Measurements from ENCODE around the gene TEX30.

TEX30 gene

GRCh38 chr13:102779436-102780159 lies 6.0 kb upstream of the TEX30 start:
- DNase-seq = no peak

- no peak for DNase-seq
Observed at GRCh38 chr13:102777736-102778135, 4.2 kb upstream of the TEX30 start.

GRCh38 chr13:102776271-102776670 lies 2.7 kb upstream of the TEX30 start:
- DNase-seq = no peak

DNA sequence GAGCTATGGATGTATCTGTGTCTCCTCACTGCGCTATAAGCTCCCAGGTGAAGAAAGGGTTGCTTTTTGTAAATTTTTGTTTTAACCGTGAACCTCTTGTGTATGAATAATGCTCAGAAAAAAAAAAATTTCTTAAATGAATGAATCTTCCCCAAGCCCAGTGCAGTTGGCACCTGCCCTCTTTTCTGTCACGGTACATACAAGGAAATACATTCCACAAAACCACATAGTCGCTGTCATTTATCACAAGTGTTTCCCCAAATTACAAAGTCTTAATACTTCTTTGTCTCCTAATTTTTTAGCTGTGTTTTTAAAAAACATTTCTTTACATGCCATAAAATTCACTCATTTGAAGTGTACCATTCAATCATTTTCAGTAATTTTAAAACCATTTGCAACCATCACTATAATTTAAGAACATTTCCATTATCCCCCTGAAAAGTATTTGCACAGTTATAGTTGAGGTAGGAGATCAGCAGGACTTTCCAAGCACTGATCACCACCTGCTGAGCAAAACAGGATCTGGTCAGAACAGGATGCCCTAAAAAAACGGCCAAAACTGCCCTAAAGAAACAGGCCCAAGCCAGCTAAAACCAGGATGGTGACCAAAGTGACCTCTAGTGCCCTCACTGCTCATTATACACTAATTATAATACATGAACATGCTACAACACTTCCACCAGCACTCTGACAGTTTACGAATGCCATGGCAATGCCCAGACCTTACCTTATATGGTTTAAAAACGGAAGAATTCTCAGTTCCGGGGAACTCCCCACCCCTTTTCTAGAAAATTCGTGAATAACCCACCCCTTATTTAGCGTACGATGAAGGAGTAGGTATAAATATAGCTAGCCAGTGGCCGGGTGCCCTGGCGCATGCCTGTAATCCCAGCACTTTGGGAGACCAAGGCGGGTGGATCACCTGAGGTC lies 1.3 kb upstream of the TEX30 start:
- no peak for DNase-seq

DNA sequence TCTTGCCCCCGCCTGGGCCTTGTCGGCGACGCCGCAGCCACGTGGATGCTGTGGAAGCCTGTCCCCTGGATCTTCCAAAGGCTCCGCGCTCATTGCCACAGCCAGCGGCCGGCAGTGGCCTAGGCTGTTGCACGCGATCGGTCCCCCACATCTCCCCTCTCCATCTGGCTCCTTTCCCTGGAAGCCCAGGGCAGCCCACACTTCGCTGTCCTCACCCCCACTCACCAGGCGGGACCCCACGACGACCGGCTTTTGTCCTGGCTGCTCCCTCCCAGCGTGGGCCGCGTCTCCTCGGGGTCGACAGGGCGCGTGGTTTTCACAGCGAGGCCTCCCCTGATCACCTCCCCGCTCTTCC lies 605 bp upstream of the TEX30 start:
- no peak for DNase-seq

DNA sequence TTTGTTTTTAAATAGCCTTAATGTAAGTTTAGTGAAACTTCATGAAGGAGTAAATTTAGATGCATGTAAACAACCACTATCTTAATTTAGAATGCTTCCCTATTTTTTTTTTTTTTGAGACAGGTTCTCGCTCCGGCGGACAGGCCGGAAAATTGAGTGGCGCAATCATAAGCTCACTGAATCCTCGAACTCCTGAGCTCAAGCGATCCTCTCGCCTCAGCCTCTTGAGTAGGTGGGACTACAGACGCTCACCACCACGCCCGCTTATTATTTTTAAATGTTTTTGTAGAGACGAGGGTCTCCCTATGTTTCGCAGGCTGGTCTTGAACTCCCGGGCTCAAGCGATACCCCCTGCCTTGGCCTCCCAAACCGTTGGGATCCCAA lies 1.6 kb downstream of the TEX30 start:
- DNase-seq = no peak

GRCh38 chr13:102771298-102772041 lies 2.1 kb downstream of the TEX30 start:
- DNase-seq = no peak

- DNase-seq = no peak
Observed at GRCh38 chr13:102770435-102770834, 3.2 kb downstream of the TEX30 start.

DNA sequence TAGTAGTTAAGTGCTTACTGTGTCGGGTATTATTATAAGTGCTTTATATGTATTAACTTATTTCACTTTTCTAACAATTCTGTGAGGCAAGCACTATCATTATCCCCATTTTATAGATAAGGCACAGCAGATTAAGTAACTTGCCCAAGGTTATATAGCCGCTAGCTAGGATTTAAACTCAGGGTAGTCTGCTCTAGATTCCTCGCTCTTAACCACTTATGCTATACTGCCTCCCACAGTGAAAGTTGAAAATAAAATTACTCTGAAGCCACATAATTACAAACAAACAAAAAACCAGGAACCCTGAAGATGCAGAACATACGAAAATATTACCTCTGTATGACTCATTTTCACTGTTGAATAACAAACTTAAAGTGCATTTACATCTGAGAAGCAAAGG lies 3.9 kb downstream of the TEX30 start:
- DNase-seq = no peak

- no peak for DNase-seq
Observed at GRCh38 chr13:102768909-102769308, 4.7 kb downstream of the TEX30 start.

GRCh38 chr13:102763741-102764140 lies 9.8 kb downstream of the TEX30 start:
- DNase-seq = no peak

DNA sequence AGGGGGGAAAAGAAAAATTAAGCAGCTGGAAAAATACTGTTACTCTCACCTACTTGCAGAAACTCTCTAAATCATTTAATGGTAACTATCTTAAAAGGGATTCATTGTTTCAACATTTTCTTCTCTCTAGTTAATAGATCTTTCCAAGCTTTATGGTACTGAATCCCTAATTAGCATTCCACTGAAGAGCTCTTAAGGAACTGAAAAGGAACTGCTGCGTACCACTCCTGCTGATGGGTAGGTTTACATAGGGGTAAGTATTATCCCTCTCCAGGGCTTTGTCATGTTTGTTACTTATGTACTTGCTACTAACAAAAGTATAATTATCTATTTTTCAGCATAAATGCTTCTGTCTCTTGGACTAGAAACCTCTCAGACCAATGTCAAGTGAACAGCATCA lies 12.5 kb downstream of the TEX30 start:
- DNase-seq = no peak

DNA sequence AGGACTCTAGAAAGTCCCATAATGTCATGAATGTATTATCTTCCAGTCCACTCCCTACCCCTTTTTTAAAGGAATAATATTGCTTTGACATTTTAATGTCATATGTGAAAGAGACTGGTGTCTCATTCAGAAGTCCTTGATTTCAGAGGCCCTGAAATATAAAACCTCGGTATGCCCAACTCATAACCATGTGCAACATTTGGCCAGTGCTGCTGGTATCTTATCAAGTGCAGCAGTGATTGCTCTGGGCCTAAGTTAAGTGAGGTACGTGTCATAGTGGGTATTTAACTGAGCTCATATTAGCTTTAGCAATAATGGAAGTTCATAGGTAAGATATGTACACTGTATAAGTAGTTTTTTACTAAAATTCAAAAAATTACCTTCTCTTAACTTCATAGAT lies 14.7 kb downstream of the TEX30 start:
- DNase-seq = no peak

GRCh38 chr13:102757006-102757405 lies 16.6 kb downstream of the TEX30 start:
- DNase-seq = no peak

DNA sequence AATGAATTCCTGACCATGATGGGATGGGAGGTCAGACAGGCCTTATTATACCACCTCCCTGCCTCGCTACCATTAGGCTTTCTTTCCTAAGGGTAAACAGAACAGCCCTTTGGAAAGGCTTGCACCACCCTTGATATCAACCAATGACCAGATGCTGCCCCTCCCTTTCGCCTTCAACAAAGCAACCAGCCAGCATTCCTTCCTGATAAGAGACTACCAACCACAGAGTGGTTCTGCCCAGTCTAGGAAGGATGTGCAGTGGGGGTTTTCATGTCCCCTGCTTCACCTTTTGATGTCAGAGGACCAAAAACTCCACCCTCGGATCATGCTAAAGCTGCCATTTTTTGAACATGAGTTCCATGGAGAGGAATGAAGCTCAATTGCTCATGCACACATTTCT lies 21.7 kb downstream of the TEX30 start:
- no peak for DNase-seq

DNA sequence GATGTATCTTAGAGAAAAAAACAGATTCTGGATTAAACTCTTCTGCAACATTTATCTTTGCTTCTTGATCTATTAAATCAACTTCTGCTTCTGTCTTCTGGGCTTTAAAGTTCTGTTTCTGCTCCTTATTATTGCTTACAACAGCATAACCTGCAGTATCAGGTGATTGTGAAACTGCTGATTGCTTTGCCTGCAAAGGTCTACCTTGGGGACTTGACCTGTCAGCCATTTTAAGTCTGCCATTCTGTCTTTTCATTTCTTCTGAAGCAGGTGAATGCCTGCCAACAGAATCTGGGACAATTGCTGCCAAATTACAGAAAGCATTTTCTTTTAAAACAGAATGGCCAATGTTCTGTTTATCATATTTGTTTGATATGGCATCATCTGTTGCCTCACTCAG lies 31.1 kb downstream of the TEX30 start:
- DNase-seq = no peak

GRCh38 chr13:102742101-102742500 lies 31.5 kb downstream of the TEX30 start:
- DNase-seq = no peak

DNA sequence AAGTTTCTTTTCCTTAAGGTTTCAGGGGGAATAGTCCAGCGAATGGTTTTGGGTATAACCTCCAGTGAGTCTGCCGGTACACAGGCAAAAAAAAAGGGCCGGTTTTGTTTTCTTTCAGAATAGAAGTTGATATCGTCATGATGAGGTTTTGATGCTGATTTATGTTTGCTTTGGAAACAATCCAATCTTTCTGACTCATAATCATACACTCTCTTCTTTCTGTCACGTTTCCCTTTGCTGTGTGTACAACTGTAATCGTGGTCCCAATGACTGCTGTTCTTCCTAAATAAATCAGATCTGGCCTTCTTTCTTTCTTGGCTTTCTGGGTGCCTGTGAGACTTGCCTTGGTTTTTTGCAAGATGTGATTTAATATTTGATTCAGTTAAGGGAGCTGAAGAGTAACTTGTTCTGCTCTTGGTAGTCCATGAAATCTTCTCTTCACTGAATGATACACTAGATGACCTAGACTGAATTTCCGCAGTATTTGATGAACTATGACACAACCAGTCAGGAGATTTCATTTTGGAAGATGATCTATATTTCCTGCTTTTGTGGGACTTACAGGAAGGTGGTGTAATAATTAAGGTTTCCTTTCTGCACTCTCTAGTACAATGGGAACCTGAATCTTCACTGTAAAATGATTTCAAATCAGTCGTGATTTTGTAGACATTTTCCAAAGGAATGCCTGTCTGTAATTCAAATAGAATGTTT lies 43.9 kb downstream of the TEX30 start:
- DNase-seq = no peak

- no peak for DNase-seq
Observed at GRCh38 chr13:102726430-102726829, 47.2 kb downstream of the TEX30 start.

DNA sequence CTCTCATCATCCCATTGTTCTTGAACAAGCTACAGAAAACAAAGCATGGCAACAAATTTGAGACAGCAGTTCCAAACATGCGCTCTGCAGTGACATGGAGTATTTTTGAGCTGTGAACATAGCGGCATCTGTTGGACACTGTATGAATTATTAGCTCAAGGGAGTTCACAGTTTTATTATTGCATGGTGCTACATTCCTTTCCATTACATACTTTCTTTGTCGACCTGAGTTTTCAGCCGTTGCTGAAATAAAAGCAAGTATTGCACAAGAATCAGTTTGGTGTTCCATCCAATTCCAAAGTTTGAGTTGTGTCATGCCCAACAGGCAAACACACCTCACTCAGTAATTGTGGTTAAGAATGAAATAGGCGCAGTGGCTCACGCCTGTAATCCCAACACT lies 48.7 kb downstream of the TEX30 start:
- no peak for DNase-seq

DNA sequence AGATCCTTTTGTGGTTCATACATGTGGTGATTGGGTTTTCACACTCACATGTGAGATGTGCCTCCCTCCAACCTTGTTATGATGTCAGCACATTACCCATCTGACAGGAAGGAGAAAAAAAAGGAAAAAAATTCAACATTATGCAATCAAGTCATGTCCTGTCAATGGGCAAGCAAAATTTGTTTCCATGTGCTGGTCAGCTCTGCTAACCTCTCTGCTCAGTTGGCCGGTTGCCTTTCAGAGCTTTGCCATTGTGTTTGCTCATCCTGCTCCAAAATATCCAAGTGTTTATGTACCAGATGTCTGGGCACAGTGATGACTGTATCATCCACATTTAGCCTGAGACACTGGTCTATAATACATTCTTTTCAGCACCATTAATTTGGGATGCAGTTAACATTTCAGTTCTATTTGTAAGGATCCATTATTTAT lies 51.8 kb downstream of the TEX30 start:
- no peak for DNase-seq

DNA sequence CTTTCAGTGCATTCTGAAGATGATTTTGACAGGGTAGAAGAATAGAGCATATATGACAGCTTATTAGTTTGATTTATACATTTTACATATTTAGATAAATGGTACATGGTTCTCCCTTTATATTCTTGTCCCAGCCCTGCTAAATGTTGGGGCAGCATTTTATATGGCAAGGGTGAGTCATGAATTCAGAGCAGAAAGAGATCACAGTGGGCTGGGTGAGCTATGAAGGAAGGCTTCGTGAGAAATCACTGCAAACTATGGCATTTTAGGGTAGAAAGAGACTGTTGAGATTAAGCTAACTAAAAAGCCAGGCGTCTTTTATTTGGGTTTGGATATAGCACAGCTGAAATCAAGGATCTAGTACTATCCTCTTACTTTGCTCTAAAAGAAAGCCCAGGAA lies 54.8 kb downstream of the TEX30 start:
- DNase-seq = no peak
